DOHH2 (cell line): ENCODE measurements around the gene PDF.

Experiments used
- H3F3A ChIP-seq: fragments of 200-600 bp; sonication (generic), shearing (Covaris generic); 2 replicates; pipeline ENCODE4 v1.6.0; 2016; ENCODE audit warnings: antibody characterized with exemption, mild to moderate bottlenecking; ENCODE audit not compliant: control insufficient read depth, insufficient read depth
- H3K27ac ChIP-seq: fragments of 200-600 bp; sonication (generic); 2 replicates; pipeline ENCODE4 v1.5.1; 2014; ENCODE audit warnings: low read depth, mild to moderate bottlenecking, low read length, moderate library complexity
- H3K27me3 ChIP-seq: fragments of 200-600 bp; sonication (generic); 2 replicates; pipeline ENCODE4 v1.6.1; 2014; ENCODE audit warnings: mild to moderate bottlenecking, low read length, mixed read lengths; ENCODE audit not compliant: control insufficient read depth
- H3K36me3 ChIP-seq: fragments of 200-600 bp; sonication (generic); 2 replicates; pipeline ENCODE4 v1.6.1; 2014; ENCODE audit warnings: mild to moderate bottlenecking, low read length, moderate library complexity, mixed read lengths; ENCODE audit not compliant: control insufficient read depth
- H3K4me1 ChIP-seq: fragments of 200-600 bp; sonication (generic); 2 replicates; pipeline ENCODE4 v1.6.1; 2014; ENCODE audit warnings: mild to moderate bottlenecking, low read length, mixed read lengths; ENCODE audit not compliant: control insufficient read depth
- H3K4me2 ChIP-seq: fragments of 200-600 bp; sonication (generic); 2 replicates; pipeline ENCODE4 v1.6.0; 2014; ENCODE audit warnings: mild to moderate bottlenecking, low read length, moderate library complexity
- H3K4me3 ChIP-seq: fragments of 200-600 bp; sonication (generic); 2 replicates; pipeline ENCODE4 v1.5.1; 2014; ENCODE audit warnings: mild to moderate bottlenecking, low read length, mixed read lengths
- H3K79me2 ChIP-seq: fragments of 200-600 bp; sonication (generic); 2 replicates; pipeline ENCODE4 v1.6.1; 2014; ENCODE audit warnings: mild to moderate bottlenecking, low read length, mixed read lengths; ENCODE audit not compliant: control insufficient read depth
- H3K9me2 ChIP-seq: fragments of 200-600 bp; sonication (generic); replicated peaks from 2 replicates; pipeline ENCODE4 v1.6.1; 2014; ENCODE audit warnings: mild to moderate bottlenecking, low read length, mixed read lengths; ENCODE audit not compliant: control insufficient read depth
- H3K9me3 ChIP-seq: fragments of 200-600 bp; sonication (generic); 2 replicates; pipeline ENCODE4 v1.6.1; 2014; ENCODE audit warnings: antibody characterized with exemption, low read length, mixed read lengths; ENCODE audit not compliant: control insufficient read depth, insufficient read depth
- H4K20me1 ChIP-seq: fragments of 200-600 bp; sonication (generic); 2 replicates; pipeline ENCODE4 v1.6.0; 2014; ENCODE audit warnings: low read depth, mild to moderate bottlenecking, antibody characterized with exemption, low read length, moderate library complexity; ENCODE audit not compliant: control insufficient read depth, insufficient read depth
- CTCF ChIP-seq: fragments of 200-600 bp; sonication (generic); IDR thresholded peaks from one replicate; pipeline ENCODE4 v1.5.1; 2014; ENCODE audit warnings: antibody characterized with exemption, mild to moderate bottlenecking, low read depth, low read length; ENCODE audit not compliant: poor library complexity, severe bottlenecking
- EZH2phosphoT487 ChIP-seq: fragments of 200-600 bp; sonication (generic); IDR thresholded peaks from 2 replicates; pipeline ENCODE4 v1.6.1; 2017; ENCODE audit warnings: borderline replicate concordance, mild to moderate bottlenecking, antibody characterized with exemption, low read length, moderate library complexity, mixed read lengths

Gene PDF

GRCh38 chr16:69285240-69285639 lies 45.1 kb downstream of the PDF start:
- TF ChIP-seq CTCF (no peak), EZH2phosphoT487 (no peak)
- H3K9me2 ChIP-seq = no peaks in the 10 kb centered on the region

GRCh38 chr16:69283851-69284250 lies 46.5 kb downstream of the PDF start:
- Histone ChIP-seq H4K20me1 (no peaks in the 10 kb centered on the region), H3K36me3 (peaks cover 8% of the 10 kb centered on the region), H3K79me2 (no peaks in the 10 kb centered on the region), H3F3A (peaks cover 5% of the 10 kb centered on the region; the same call in 1 of the 2 replicates), H3K4me2 (no peak overlapping the region), H3K27ac (no peak overlapping the region), H3K27me3 (no peaks in the 10 kb centered on the region), H3K9me2 (no peaks in the 10 kb centered on the region), H3K4me3 (no peak overlapping the region), H3K4me1 (no peaks in the 10 kb centered on the region), H3K9me3 (no peaks in the 10 kb centered on the region)
- TF ChIP-seq EZH2phosphoT487 (no peak), CTCF (no peak)

More at GRCh38 chr16:69285240-69285639, 45.1 kb downstream of the PDF start:
- no peak overlapping the region for H3K4me2 ChIP-seq
- H3K36me3 ChIP-seq = peaks cover 8% of the 10 kb centered on the region
- H3K9me3 ChIP-seq = no peaks in the 10 kb centered on the region
- H3K27ac ChIP-seq = no peak overlapping the region
- H4K20me1 ChIP-seq = no peaks in the 10 kb centered on the region
- H3K4me1 ChIP-seq = no peaks in the 10 kb centered on the region
- H3K79me2 ChIP-seq = no peaks in the 10 kb centered on the region
- H3F3A ChIP-seq = peaks cover 5% of the 10 kb centered on the region; the same call in 1 of the 2 replicates
- H3K4me3 ChIP-seq = no peak overlapping the region
- H3K27me3 ChIP-seq = no peaks in the 10 kb centered on the region

GRCh38 chr16:69277413-69277812 lies 53.0 kb downstream of the PDF start:
- Histone ChIP-seq H3K4me3 (no peak overlapping the region), H4K20me1 (no peaks in the 10 kb centered on the region), H3K79me2 (no peaks in the 10 kb centered on the region), H3K27me3 (no peaks in the 10 kb centered on the region), H3K4me2 (no peak overlapping the region), H3F3A (peaks cover 2% of the 10 kb centered on the region; the same call in 1 of the 2 replicates), H3K4me1 (no peaks in the 10 kb centered on the region), H3K36me3 (peaks cover 3% of the 10 kb centered on the region; the same call in 1 of the 2 replicates), H3K9me2 (no peaks in the 10 kb centered on the region), H3K9me3 (no peaks in the 10 kb centered on the region), H3K27ac (no peak overlapping the region)
- TF ChIP-seq CTCF (no peak), EZH2phosphoT487 (no peak)
